ENCODE measurements around the gene TAF4. TPM values are rescaled to one million over a fixed set of nuclear protein-coding genes. Genes with fewer than 3 reads are reported as not detected.
A peak's percentile ranks its signal among the peaks of the same experiment; 100 is the strongest.

TAF4 gene
- total RNA-seq, 1 experiment from 2014 or later, result 94.9 TPM

DNA sequence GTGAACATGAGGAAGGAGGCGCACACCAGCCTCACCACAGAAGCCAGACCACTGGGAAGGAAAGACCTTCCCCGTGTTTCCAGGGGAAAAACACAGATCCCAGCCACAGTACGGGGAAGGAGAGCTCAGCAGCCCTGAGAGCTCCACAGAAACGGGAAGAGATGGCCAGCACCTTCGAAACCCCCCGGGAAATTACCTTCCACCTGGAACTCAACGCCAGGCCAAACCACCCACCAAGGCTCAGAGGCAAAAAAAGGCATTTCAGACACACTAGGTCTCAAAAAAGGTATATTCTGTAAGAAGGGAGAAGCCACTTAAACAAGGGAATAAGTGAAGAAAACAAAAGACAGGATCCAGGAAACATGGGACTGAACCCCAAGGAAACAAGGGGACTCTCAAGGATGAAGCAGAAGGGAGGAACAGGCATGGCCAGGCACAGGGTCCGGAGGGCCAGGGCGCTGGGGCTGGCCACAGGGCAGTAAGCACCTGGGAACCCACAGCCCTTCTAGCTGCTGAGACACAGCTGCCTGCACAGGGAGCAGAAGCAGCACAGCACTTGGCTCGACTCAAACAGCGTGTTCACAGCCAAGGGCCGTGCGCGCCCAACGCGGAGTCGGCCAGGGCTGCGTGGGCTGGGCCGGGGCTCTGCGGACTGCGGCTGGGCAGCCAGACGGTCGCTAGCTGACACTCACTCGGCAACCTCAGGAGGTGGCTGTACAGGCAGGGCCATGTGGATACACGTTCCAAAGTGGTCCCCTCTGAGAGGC, 44.6 kb downstream of the TAF4 start:
- Histone ChIP-seq H3K4me3 (ENCODE audit: low read depth, low read length) (no peak overlapping the region), H3K27me3 (replicated peaks; ENCODE audit: control insufficient read depth, insufficient read depth, low read length) (no peaks in the 10 kb centered on the region), H3K36me3 (ENCODE audit: control insufficient read depth, insufficient read depth, low read length) (no peaks in the 10 kb centered on the region; the same call in 1 of the 2 replicates), H3K4me1 (no peaks in the 10 kb centered on the region), H3K9me3 (no peaks in the 10 kb centered on the region)
- H3K4me3 Mint-ChIP-seq (ENCODE audit: unreplicated experiment), result no peak overlapping the region
- no peaks in the 10 kb centered on the region for H3K27me3 Mint-ChIP-seq (ENCODE audit: insufficient read depth, unreplicated experiment)
- peak overlapping the region; percentile 36 for H3K27ac Mint-ChIP-seq (ENCODE audit: unreplicated experiment)
- ChIA-PET CTCF (no interaction called here), POLR2A (no interaction called here)
- H3K9me3 Mint-ChIP-seq (ENCODE audit: unreplicated experiment), result no peaks in the 10 kb centered on the region
- TF ChIP-seq CTCF (IDR thresholded peaks at IDR 0.05; ENCODE audit: insufficient read depth in 1 of 2, low read depth in 1 of 2, low read length in 1 of 2, severe bottlenecking in 1 of 2, unreplicated experiment in 1 of 2), result no peak
- peaks cover 16% of the 10 kb centered on the region for H3K4me1 Mint-ChIP-seq (ENCODE audit: low read depth, unreplicated experiment)
- peaks cover 6% of the 10 kb centered on the region for H3K36me3 Mint-ChIP-seq (ENCODE audit: insufficient read depth, unreplicated experiment)
- no peak for DNase-seq
- intact Hi-C loops (cut with micrococcal nuclease; ENCODE audit: unreplicated experiment), result no loop called here
- BruUV-seq (replicated peaks), result no TSS peak

- Mint-ChIP-seq H3K36me3 (ENCODE audit: insufficient read depth, unreplicated experiment) (peaks cover 8% of the 10 kb centered on the region), H3K27me3 (ENCODE audit: insufficient read depth, unreplicated experiment) (no peaks in the 10 kb centered on the region), H3K27ac (ENCODE audit: unreplicated experiment) (peak overlapping the region; percentile 36), H3K4me1 (ENCODE audit: low read depth, unreplicated experiment) (peaks cover 16% of the 10 kb centered on the region), H3K9me3 (ENCODE audit: unreplicated experiment) (no peaks in the 10 kb centered on the region), H3K4me3 (ENCODE audit: unreplicated experiment) (no peak overlapping the region)
- no peak for TF ChIP-seq CTCF (IDR thresholded peaks at IDR 0.05; ENCODE audit: insufficient read depth in 1 of 2, low read depth in 1 of 2, low read length in 1 of 2, severe bottlenecking in 1 of 2, unreplicated experiment in 1 of 2)
- H3K9me3 ChIP-seq, result no peaks in the 10 kb centered on the region
- BruUV-seq (replicated peaks), result no TSS peak
- CTCF ChIA-PET, result interaction anchor here (0.7 kb wide), 1 partner anchor 9 kb away, joined by 3 read pairs; no protein-coding TSS in a partner anchor
- DNase-seq, result no peak
- no peaks in the 10 kb centered on the region for H3K4me1 ChIP-seq
- intact Hi-C loops (cut with micrococcal nuclease; ENCODE audit: unreplicated experiment), result no loop called here
- H3K36me3 ChIP-seq (ENCODE audit: control insufficient read depth, insufficient read depth, low read length), result no peaks in the 10 kb centered on the region; the same call in 1 of the 2 replicates
- H3K27me3 ChIP-seq (replicated peaks; ENCODE audit: control insufficient read depth, insufficient read depth, low read length), result no peaks in the 10 kb centered on the region
- POLR2A ChIA-PET, result no interaction called here
- H3K4me3 ChIP-seq (ENCODE audit: low read depth, low read length), result no peak overlapping the region
Measured at GRCh38 chr20:62019881-62020492, 45.7 kb downstream of the TAF4 start.

- Histone ChIP-seq H3K9me3 (no peaks in the 10 kb centered on the region), H3K4me1 (no peaks in the 10 kb centered on the region), H3K27me3 (replicated peaks; ENCODE audit: control insufficient read depth, insufficient read depth, low read length) (no peaks in the 10 kb centered on the region), H3K36me3 (ENCODE audit: control insufficient read depth, insufficient read depth, low read length) (no peaks in the 10 kb centered on the region; the same call in 1 of the 2 replicates), H3K4me3 (ENCODE audit: low read depth, low read length) (no peak overlapping the region)
- H3K27me3 Mint-ChIP-seq (ENCODE audit: insufficient read depth, unreplicated experiment), result no peaks in the 10 kb centered on the region
- H3K4me1 Mint-ChIP-seq (ENCODE audit: low read depth, unreplicated experiment), result peaks cover 16% of the 10 kb centered on the region
- intact Hi-C loops (cut with micrococcal nuclease; ENCODE audit: unreplicated experiment), result no loop called here
- no peak for DNase-seq
- H3K4me3 Mint-ChIP-seq (ENCODE audit: unreplicated experiment), result no peak overlapping the region
- H3K9me3 Mint-ChIP-seq (ENCODE audit: unreplicated experiment), result no peaks in the 10 kb centered on the region
- TF ChIP-seq CTCF (IDR thresholded peaks at IDR 0.05; ENCODE audit: insufficient read depth in 1 of 2, low read depth in 1 of 2, low read length in 1 of 2, severe bottlenecking in 1 of 2, unreplicated experiment in 1 of 2), result no peak
- H3K27ac Mint-ChIP-seq (ENCODE audit: unreplicated experiment), result no peak overlapping the region
- ChIA-PET POLR2A (interaction anchor here (0.6 to 0.7 kb wide), 2 partner anchors 57 to 1753 kb away, joined by 3 to 4 read pairs; no protein-coding TSS in a partner anchor), CTCF (interaction anchor here (1.0 kb wide), 1 partner anchor 103 kb away, joined by 3 read pairs; the partner anchor contains the start of gene LSM14B)
- H3K36me3 Mint-ChIP-seq (ENCODE audit: insufficient read depth, unreplicated experiment), result peaks cover 10% of the 10 kb centered on the region
- BruUV-seq (replicated peaks), result no TSS peak
Measured at GRCh38 chr20:62019144-62019805, 46.4 kb downstream of the TAF4 start.
